Peyer's patch (tissue), 4 donors: ENCODE results near the gene ZNF473. TPM values are rescaled to one million over a fixed set of nuclear protein-coding genes. Genes with fewer than 3 reads are reported as not detected.

Source experiments
- DNase-seq, 3 donors: peaks; one replicate each; pipeline ENCODE4 v3.0.0-alpha.2; 2017 to 2019
- H3K27ac ChIP-seq, 4 donors: fragments of 200-600 bp; sonication (generic); one replicate each; pipeline ENCODE4 v1.5.1; 2016 to 2019
- H3K27me3 ChIP-seq, 2 donors: fragments of 200-600 bp; sonication (generic); one replicate each; pipeline ENCODE4 v1.5.1; 2019
- H3K36me3 ChIP-seq, 3 donors: fragments of 200-600 bp; sonication (generic); one replicate each; pipeline ENCODE4 v1.5.1; 2016 to 2019
- H3K4me1 ChIP-seq, 4 donors: fragments of 200-600 bp; sonication (generic); one replicate each; pipeline ENCODE4 v1.5.1; 2016 to 2019
- H3K4me3 ChIP-seq, 4 donors: fragments of 200-600 bp; sonication (generic); 1 replicate in 3 of 4; 2 replicates in 1 of 4; pipeline ENCODE4 v1.5.1; 2016 to 2019; ENCODE audit warnings: mild to moderate bottlenecking in 1 of 4
- H3K9me3 ChIP-seq, 4 donors: fragments of 200-600 bp; sonication (generic); one replicate each; pipeline ENCODE4 v1.5.1; 2016 to 2019; ENCODE audit warnings: mild to moderate bottlenecking in 1 of 4
- POLR2A ChIP-seq, 2 donors: fragments of 450-650 bp; IDR thresholded peaks; one replicate each; pipeline ENCODE4 v1.5.1; 2017; ENCODE audit warnings: antibody characterized with exemption in 2 of 2, mild to moderate bottlenecking in 2 of 2, moderate library complexity in 2 of 2
- total RNA-seq, 4 donors: library from RNA; depleted of rRNA; stranded (reverse); fragments of >200 nt; gene quantifications; one replicate each; pipeline ENCODE4 v1.1.0, GENCODE V29; 2016
- TF ChIP-seq, protein P1 (sequence below), 6 experiments: fragments of 450-650 bp in 4 of 6; fragments of 200-600 bp in 2 of 6; sonication (generic) in 1 of 6; IDR thresholded peaks; one replicate each; pipeline ENCODE4 v1.5.1; 2017 to 2019; ENCODE audit warnings: antibody characterized with exemption in 6 of 6, mild to moderate bottlenecking in 3 of 6, moderate library complexity in 1 of 6

The ZNF473 gene
- total RNA-seq, 4 donors from 2014 or later, result 7.5 to 14.9 (median 9.2) TPM

GRCh38 chr19:49987159-49987698 is 38.6 kb upstream of the ZNF473 start:
- no peak overlapping the region for H3K4me3 ChIP-seq
- no peak overlapping the region for H3K27ac ChIP-seq
- no peak for TF ChIP-seq POLR2A (IDR thresholded peaks at IDR 0.05)
- TF ChIP-seq, protein P1, sequence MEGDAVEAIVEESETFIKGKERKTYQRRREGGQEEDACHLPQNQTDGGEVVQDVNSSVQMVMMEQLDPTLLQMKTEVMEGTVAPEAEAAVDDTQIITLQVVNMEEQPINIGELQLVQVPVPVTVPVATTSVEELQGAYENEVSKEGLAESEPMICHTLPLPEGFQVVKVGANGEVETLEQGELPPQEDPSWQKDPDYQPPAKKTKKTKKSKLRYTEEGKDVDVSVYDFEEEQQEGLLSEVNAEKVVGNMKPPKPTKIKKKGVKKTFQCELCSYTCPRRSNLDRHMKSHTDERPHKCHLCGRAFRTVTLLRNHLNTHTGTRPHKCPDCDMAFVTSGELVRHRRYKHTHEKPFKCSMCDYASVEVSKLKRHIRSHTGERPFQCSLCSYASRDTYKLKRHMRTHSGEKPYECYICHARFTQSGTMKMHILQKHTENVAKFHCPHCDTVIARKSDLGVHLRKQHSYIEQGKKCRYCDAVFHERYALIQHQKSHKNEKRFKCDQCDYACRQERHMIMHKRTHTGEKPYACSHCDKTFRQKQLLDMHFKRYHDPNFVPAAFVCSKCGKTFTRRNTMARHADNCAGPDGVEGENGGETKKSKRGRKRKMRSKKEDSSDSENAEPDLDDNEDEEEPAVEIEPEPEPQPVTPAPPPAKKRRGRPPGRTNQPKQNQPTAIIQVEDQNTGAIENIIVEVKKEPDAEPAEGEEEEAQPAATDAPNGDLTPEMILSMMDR (IDR thresholded peaks at IDR 0.05), result peak in 3 of 6 experiments; percentile 19 to 32 (median 20)
- no peaks in the 10 kb centered on the region for H3K9me3 ChIP-seq
- H3K27me3 ChIP-seq, result no peaks in the 10 kb centered on the region
- H3K4me1 ChIP-seq, result no peaks in the 10 kb centered on the region
- H3K36me3 ChIP-seq, result peaks cover 0 to 88% (median 0%) of the 10 kb centered on the region in 3 donors
- DNase-seq, result peak; percentile 64 to 88 (median 81)

GRCh38 chr19:49988007-49988406 is 37.8 kb upstream of the ZNF473 start:
- Histone ChIP-seq H3K9me3 (no peaks in the 10 kb centered on the region), H3K4me1 (no peaks in the 10 kb centered on the region), H3K36me3 (peaks cover 0 to 89% (median 0%) of the 10 kb centered on the region in 3 donors), H3K27ac (no peak overlapping the region), H3K27me3 (no peaks in the 10 kb centered on the region), H3K4me3 (no peak overlapping the region)
- DNase-seq, result no peak
- TF ChIP-seq POLR2A (IDR thresholded peaks at IDR 0.05), result no peak
- TF ChIP-seq, protein P1 (IDR thresholded peaks at IDR 0.05), result no peak

- Histone ChIP-seq H3K4me3 (no peak overlapping the region), H3K4me1 (no peaks in the 10 kb centered on the region), H3K9me3 (no peaks in the 10 kb centered on the region), H3K27me3 (no peaks in the 10 kb centered on the region), H3K36me3 (peaks cover 0 to 89% (median 0%) of the 10 kb centered on the region in 3 donors), H3K27ac (no peak overlapping the region)
- TF ChIP-seq POLR2A (IDR thresholded peaks at IDR 0.05), result no peak
- TF ChIP-seq, protein P1 (IDR thresholded peaks at IDR 0.05), result no peak
- no peak for DNase-seq
Measured at GRCh38 chr19:49988433-49988832, 37.4 kb upstream of the ZNF473 start.

- Histone ChIP-seq H3K4me1 (no peaks in the 10 kb centered on the region), H3K4me3 (no peak overlapping the region), H3K36me3 (peaks cover 0 to 100% (median 2%) of the 10 kb centered on the region in 3 donors), H3K9me3 (no peaks in the 10 kb centered on the region), H3K27me3 (no peaks in the 10 kb centered on the region), H3K27ac (no peak overlapping the region)
- DNase-seq, result no peak
- TF ChIP-seq POLR2A (IDR thresholded peaks at IDR 0.05), result no peak
- TF ChIP-seq, protein P1 (IDR thresholded peaks at IDR 0.05), result no peak
Measured at GRCh38 chr19:49997709-49998108, 28.1 kb upstream of the ZNF473 start.

- peaks cover 0 to 10% (median 0%) of the 10 kb centered on the region in 4 donors for H3K4me1 ChIP-seq
- H3K27ac ChIP-seq, result no peak overlapping the region
- no peak for DNase-seq
- TF ChIP-seq, protein P1 (IDR thresholded peaks at IDR 0.05), result no peak
- no peak for TF ChIP-seq POLR2A (IDR thresholded peaks at IDR 0.05)
- H3K9me3 ChIP-seq, result no peaks in the 10 kb centered on the region
- peaks cover 0 to 96% (median 2%) of the 10 kb centered on the region in 3 donors for H3K36me3 ChIP-seq
- no peak overlapping the region for H3K4me3 ChIP-seq
- no peaks in the 10 kb centered on the region for H3K27me3 ChIP-seq
Measured at GRCh38 chr19:49999371-50000010, 26.3 kb upstream of the ZNF473 start.
